Stimulated activated CD8-positive, alpha-beta memory T cell treated with anti-CD3 and anti-CD28 coated beads, Interleukin-7, amount 100 ng/mL, for 4 hours (primary cell): Measurements from ENCODE around the gene GOLGA6C.
"Not testable (repeated sequence)": the region's sequence is repeated elsewhere in the genome, so short reads cannot be mapped to it uniquely, and the experiment has no call there.

Experiments used
- DNase-seq, 2 donors: peaks; one replicate each; pipeline ENCODE4 v3.0.0-alpha.2; 2020; ENCODE audit warnings: low read depth in 2 of 2

GOLGA6C gene

GRCh38 chr15:75258620-75259343, 648 bp downstream of the GOLGA6C start:
- not testable (repeated sequence) for DNase-seq

- DNase-seq = not testable (repeated sequence)
These were observed 1.7 kb downstream of the GOLGA6C start for GRCh38 chr15:75259873-75260272.

- DNase-seq = not testable (repeated sequence)
These were observed 15.7 kb downstream of the GOLGA6C start for GRCh38 chr15:75273751-75274359.

GRCh38 chr15:75274509-75275107, 16.5 kb downstream of the GOLGA6C start:
- DNase-seq = peak; percentile 12 to 22

GRCh38 chr15:75275617-75276016, 17.5 kb downstream of the GOLGA6C start:
- not testable (repeated sequence) for DNase-seq

GRCh38 chr15:75278497-75278896, 20.4 kb downstream of the GOLGA6C start:
- not testable (repeated sequence) for DNase-seq

GRCh38 chr15:75282572-75282971, 24.4 kb downstream of the GOLGA6C start, which contains the start of gene GOLGA6D:
Gene GOLGA6D, plus strand, starts transcription at chr15:75282835. Its CDS starts 41 bp downstream, at chr15:75282876.
- DNase-seq = not testable (repeated sequence)

GRCh38 chr15:75284152-75284551, 26.0 kb downstream of the GOLGA6C start:
- DNase-seq = not testable (repeated sequence)

GRCh38 chr15:75293660-75294059, 35.5 kb downstream of the GOLGA6C start:
- DNase-seq = not testable (repeated sequence)

GRCh38 chr15:75298541-75299310, 40.6 kb downstream of the GOLGA6C start:
- DNase-seq = not testable (repeated sequence)

GRCh38 chr15:75299311-75299688, 41.2 kb downstream of the GOLGA6C start:
- peak; percentile 18 to 44 for DNase-seq

GRCh38 chr15:75300026-75300425, 41.9 kb downstream of the GOLGA6C start:
- not testable (repeated sequence) for DNase-seq

GRCh38 chr15:75302318-75302717, 44.2 kb downstream of the GOLGA6C start:
- no peak for DNase-seq

GRCh38 chr15:75302753-75303152, 44.6 kb downstream of the GOLGA6C start:
- DNase-seq = not testable (repeated sequence)

GRCh38 chr15:75306188-75306587, 48.1 kb downstream of the GOLGA6C start:
- no peak for DNase-seq

GRCh38 chr15:75307778-75308390, 49.8 kb downstream of the GOLGA6C start:
- no peak for DNase-seq

- DNase-seq = no peak
These were observed 51.6 kb downstream of the GOLGA6C start for GRCh38 chr15:75309711-75310110.

- not testable (repeated sequence) for DNase-seq
These were observed 54.4 kb downstream of the GOLGA6C start for GRCh38 chr15:75312548-75312947.

- no peak for DNase-seq
These were observed 55.1 kb downstream of the GOLGA6C start for GRCh38 chr15:75313116-75313845.

GRCh38 chr15:75314552-75315290, 56.6 kb downstream of the GOLGA6C start:
- DNase-seq = no peak
